Spinal cord (tissue), 10 donors: Measurements from ENCODE around the gene SUN5. TPM values are rescaled to one million over a fixed set of nuclear protein-coding genes. Genes with fewer than 3 reads are reported as not detected.
A peak's percentile ranks its signal among the peaks of the same experiment; 100 is the strongest.

Experiments used
- DNase-seq, 6 donors: peaks; one replicate each; pipeline versions ENCODE4 v3.0.0 to v3.0.0-alpha.2; 2013 to 2015; ENCODE audit warnings: low spot score in 6 of 6, low read depth in 4 of 6
- H3K27ac ChIP-seq: one replicate; pipeline ENCODE4 v1.5.1; 2013; ENCODE audit warnings: low read depth, low read length, control low read depth
- H3K27me3 ChIP-seq: one replicate; pipeline ENCODE4 v1.6.1; 2013; ENCODE audit warnings: low read length; ENCODE audit not compliant: control insufficient read depth, insufficient read depth
- H3K36me3 ChIP-seq: one replicate; pipeline ENCODE4 v1.6.1; 2013; ENCODE audit warnings: low read length; ENCODE audit not compliant: control insufficient read depth, insufficient read depth
- H3K4me1 ChIP-seq: one replicate; pipeline ENCODE4 v1.6.1; 2013; ENCODE audit warnings: low read length; ENCODE audit not compliant: control insufficient read depth, insufficient read depth
- H3K4me3 ChIP-seq: one replicate; pipeline ENCODE4 v1.5.1; 2013; ENCODE audit warnings: low read depth, low read length, control low read depth
- H3K9me3 ChIP-seq: one replicate; pipeline ENCODE4 v1.6.1; 2013; ENCODE audit warnings: low read length; ENCODE audit not compliant: control insufficient read depth, insufficient read depth
- WGBS: methylation state at CpG from one replicate; pipeline ENCODE4 v1.1.5; 2013; ENCODE audit warnings: missing lambda C conversion rate; ENCODE audit not compliant: insufficient coverage; 5-methylcytosine and 5-hydroxymethylcytosine counted together
- polyA plus RNA-seq, 2 donors: library from polyadenylated mRNA; unstranded; fragments of 120-200 nt; gene quantifications; one replicate each; pipeline ENCODE4 v1.2.1, GENCODE V29; 2013; ENCODE audit not compliant: insufficient read length in 2 of 2
- total RNA-seq, 2 donors: library from RNA; depleted of rRNA in 1 of 2; stranded (reverse); fragments of 120-200 nt in 1 of 2; fragments of >200 nt in 1 of 2; gene quantifications; one replicate each; pipeline versions ENCODE4 v1.2.3 to v1.2.4, GENCODE V29; 2013 to 2014
- donor health status: healthy.

The SUN5 gene
- total and polyA plus RNA-seq, 4 donors = not detected

GRCh38 chr20:32971703-32972161 is 32.5 kb downstream of the SUN5 start:
- Histone ChIP-seq H3K9me3 (no peaks in the 10 kb centered on the region), H3K4me1 (peaks cover 41% of the 10 kb centered on the region), H3K36me3 (no peaks in the 10 kb centered on the region), H3K4me3 (no peak overlapping the region), H3K27me3 (no peaks in the 10 kb centered on the region), H3K27ac (peak overlapping the region; percentile 69)
- 21% methylated on average over 6 of the region's 6 CpGs for WGBS
- DNase-seq = peak in 2 of 6 donors; percentile 31 to 51

- no peaks in the 10 kb centered on the region for H3K9me3 ChIP-seq
- no peaks in the 10 kb centered on the region for H3K36me3 ChIP-seq
- no peak for DNase-seq
- H3K4me3 ChIP-seq = no peak overlapping the region
- no peak overlapping the region for H3K27ac ChIP-seq
- peaks cover 37% of the 10 kb centered on the region for H3K4me1 ChIP-seq
- 81% methylated on average over 2 of the region's 2 CpGs for WGBS
- no peaks in the 10 kb centered on the region for H3K27me3 ChIP-seq
Observed at GRCh38 chr20:32970973-32971300, 33.3 kb downstream of the SUN5 start.

DNA sequence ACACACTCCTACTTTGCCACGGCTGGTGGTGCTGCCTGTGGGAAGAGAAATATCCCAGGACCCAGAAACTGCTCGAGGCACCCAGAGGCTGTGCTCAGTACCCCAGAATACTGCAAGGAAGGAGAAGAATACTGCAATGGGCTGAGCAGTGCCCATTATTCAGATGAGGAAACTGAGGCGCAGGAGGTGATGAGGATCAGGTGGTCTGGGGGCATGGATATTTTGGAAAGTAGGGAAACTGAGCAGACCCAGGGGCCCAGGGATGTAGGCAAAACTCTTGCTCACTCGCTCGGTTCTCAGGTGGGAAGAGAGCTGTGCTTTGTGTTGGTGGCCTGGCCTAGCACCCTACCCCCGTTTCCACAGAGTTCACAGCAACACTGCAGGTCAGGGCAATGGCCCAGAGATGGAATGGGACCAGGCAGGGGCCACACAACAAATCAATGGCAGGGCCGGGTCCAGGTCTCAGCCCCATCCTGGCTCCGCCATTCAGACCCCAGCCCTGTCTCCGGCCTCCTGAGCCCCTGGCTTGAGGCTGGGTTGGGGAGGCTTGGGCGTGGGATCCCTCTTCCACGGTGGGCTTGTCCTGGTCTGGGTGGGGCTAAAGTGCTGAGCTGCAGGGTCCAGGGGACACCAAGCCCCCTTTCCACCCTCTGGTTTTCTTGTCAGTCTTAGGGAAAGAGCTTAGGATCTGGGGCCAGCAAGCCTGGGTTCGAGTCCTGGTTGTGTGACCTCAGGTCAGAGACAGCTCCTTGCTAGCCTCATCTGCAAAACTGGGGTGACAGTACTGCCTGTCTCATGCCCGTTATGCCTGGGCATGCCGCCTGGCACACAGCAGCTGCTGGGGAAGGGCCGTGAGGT is 33.9 kb downstream of the SUN5 start:
- DNase-seq = no peak
- no peaks in the 10 kb centered on the region for H3K27me3 ChIP-seq
- no peak overlapping the region for H3K4me3 ChIP-seq
- H3K36me3 ChIP-seq = no peaks in the 10 kb centered on the region
- peaks cover 37% of the 10 kb centered on the region for H3K4me1 ChIP-seq
- H3K9me3 ChIP-seq = no peaks in the 10 kb centered on the region
- 96% methylated on average over 10 of the region's 15 CpGs for WGBS
- no peak overlapping the region for H3K27ac ChIP-seq

GRCh38 chr20:32969356-32970114 is 34.7 kb downstream of the SUN5 start:
- H3K27ac ChIP-seq = no peak overlapping the region
- H3K27me3 ChIP-seq = no peaks in the 10 kb centered on the region
- no peaks in the 10 kb centered on the region for H3K36me3 ChIP-seq
- no peaks in the 10 kb centered on the region for H3K9me3 ChIP-seq
- DNase-seq = no peak
- peaks cover 37% of the 10 kb centered on the region for H3K4me1 ChIP-seq
- 91% methylated on average over 10 of the region's 13 CpGs for WGBS
- no peak overlapping the region for H3K4me3 ChIP-seq

DNA sequence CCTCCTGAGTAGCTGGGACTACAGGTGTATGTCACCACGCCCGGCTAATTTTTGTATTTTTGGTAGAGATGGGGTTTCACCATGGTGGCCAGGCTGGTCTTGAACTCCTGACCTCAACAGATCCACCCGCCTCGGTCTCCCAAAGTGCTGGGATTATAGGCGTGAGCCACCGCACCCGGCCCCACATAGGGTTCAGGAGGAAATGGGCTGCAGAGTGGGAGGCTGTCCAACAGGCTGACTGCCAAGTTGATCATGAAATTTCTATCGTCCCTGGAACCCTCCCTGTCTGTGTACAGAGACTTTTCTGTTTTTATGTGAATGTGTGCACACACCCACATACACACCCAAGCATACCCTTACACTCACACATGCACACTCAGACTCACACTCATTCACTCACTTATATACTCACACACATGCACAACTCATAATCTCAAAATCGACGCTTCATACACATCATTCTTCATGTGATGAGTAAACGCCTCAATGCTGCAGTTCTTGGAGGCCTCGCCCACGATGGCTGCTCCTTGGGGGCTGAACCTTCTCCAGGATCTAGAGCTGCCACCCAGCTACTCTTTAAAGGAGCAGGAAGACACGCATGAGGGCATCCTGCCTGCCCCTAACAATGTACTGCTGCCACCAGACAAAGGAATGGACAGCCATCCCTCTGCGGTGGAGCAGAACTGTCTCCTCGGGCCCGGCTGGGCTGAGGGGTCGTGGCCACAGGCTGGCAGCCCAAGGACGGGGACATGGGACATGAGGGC is 35.6 kb downstream of the SUN5 start:
- Histone ChIP-seq H3K27ac (peak overlapping the region; percentile 38), H3K4me3 (no peak overlapping the region), H3K4me1 (peaks cover 37% of the 10 kb centered on the region), H3K36me3 (no peaks in the 10 kb centered on the region), H3K27me3 (no peaks in the 10 kb centered on the region), H3K9me3 (no peaks in the 10 kb centered on the region)
- DNase-seq = no peak
- WGBS = 77% methylated on average over 18 of the region's 19 CpGs

- H3K4me3 ChIP-seq = no peak overlapping the region
- WGBS = 85% methylated on average over 15 of the region's 16 CpGs
Observed at GRCh38 chr20:32967961-32968457, 36.2 kb downstream of the SUN5 start.

GRCh38 chr20:32966881-32967781 is 37.1 kb downstream of the SUN5 start:
- Histone ChIP-seq H3K9me3 (no peaks in the 10 kb centered on the region), H3K27me3 (no peaks in the 10 kb centered on the region), H3K4me1 (peaks cover 29% of the 10 kb centered on the region), H3K4me3 (no peak overlapping the region), H3K36me3 (no peaks in the 10 kb centered on the region), H3K27ac (no peak overlapping the region)
- no peak for DNase-seq
- WGBS = 86% methylated on average over 14 of the region's 16 CpGs

More at GRCh38 chr20:32967961-32968457, 36.2 kb downstream of the SUN5 start:
- Histone ChIP-seq H3K27ac (no peak overlapping the region), H3K9me3 (no peaks in the 10 kb centered on the region), H3K4me1 (peaks cover 37% of the 10 kb centered on the region), H3K27me3 (no peaks in the 10 kb centered on the region), H3K36me3 (no peaks in the 10 kb centered on the region)
- DNase-seq = no peak

DNA sequence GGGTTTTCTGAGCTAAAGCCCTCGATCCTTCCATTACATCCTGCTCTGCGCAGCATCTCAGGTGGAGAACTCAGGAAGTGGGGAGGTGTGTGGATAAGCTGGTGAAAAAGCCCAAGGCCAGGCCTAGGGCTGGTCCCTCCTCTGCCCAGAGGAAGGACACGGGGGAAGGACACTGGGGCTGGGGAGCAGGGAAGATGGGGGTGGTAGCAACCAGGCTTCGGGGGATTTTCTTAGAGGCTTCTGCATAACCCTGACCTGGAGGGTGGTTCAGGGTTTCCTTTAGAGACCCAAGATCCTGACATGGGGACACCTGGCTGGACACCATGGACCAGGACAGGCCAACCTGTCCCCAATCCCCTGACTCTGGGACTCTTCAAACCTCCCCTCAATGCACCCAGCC is 37.9 kb downstream of the SUN5 start:
- peaks cover 21% of the 10 kb centered on the region for H3K4me1 ChIP-seq
- H3K4me3 ChIP-seq = no peak overlapping the region
- H3K27me3 ChIP-seq = no peaks in the 10 kb centered on the region
- H3K36me3 ChIP-seq = no peaks in the 10 kb centered on the region
- WGBS = 84% methylated on average over 4 of the region's 4 CpGs
- no peak overlapping the region for H3K27ac ChIP-seq
- H3K9me3 ChIP-seq = no peaks in the 10 kb centered on the region
- no peak for DNase-seq
